Measurements from ENCODE around the gene ST7.

The ST7 gene

GRCh38 chr7:117176206-117176605 lies 222.9 kb downstream of the ST7 start:
- H3K27ac ChIP-seq (ENCODE audit: low read length) = no peak overlapping the region
- peaks cover 4% of the 10 kb centered on the region for H3K4me1 ChIP-seq (ENCODE audit: control insufficient read depth, low read depth, low read length)
- no peak overlapping the region for H3K9ac ChIP-seq (ENCODE audit: low read length)
- no peak overlapping the region for H3K4me3 ChIP-seq (ENCODE audit: low read length)
- H3K36me3 ChIP-seq (ENCODE audit: control insufficient read depth, low read depth, low read length) = no peaks in the 10 kb centered on the region
- H3K27me3 ChIP-seq (ENCODE audit: control insufficient read depth, insufficient read depth, low read length) = no peaks in the 10 kb centered on the region
- no peaks in the 10 kb centered on the region for H3K9me3 ChIP-seq (ENCODE audit: control insufficient read depth, low read depth, low read length)

DNA sequence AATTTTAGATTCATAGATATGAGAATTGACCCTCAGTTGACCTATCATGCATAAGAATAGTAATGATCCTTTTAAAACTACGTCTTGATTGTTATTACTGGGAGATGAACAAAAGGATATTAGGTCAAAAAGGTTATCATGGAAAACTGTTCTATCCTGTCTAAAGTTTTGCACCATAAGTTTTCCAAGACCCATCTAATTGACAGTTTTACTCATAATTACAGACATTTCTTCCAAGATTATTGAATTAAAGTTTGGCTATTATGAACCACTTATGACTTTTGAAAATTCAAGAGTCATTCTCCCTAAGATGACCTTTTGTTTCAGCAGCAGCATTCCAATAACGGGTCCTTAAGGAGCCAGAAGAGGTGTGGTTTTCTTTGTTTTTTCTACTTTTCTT lies 225.3 kb downstream of the ST7 start:
- no peaks in the 10 kb centered on the region for H3K9me3 ChIP-seq (ENCODE audit: control insufficient read depth, low read depth, low read length)
- no peaks in the 10 kb centered on the region for H3K27me3 ChIP-seq (ENCODE audit: control insufficient read depth, insufficient read depth, low read length)
- no peak overlapping the region for H3K27ac ChIP-seq (ENCODE audit: low read length)
- H3K9ac ChIP-seq (ENCODE audit: low read length) = no peak overlapping the region
- H3K4me3 ChIP-seq (ENCODE audit: low read length) = no peak overlapping the region
- H3K36me3 ChIP-seq (ENCODE audit: control insufficient read depth, low read depth, low read length) = no peaks in the 10 kb centered on the region
- H3K4me1 ChIP-seq (ENCODE audit: control insufficient read depth, low read depth, low read length) = peaks cover 4% of the 10 kb centered on the region

GRCh38 chr7:117179701-117180100 lies 226.4 kb downstream of the ST7 start:
- no peaks in the 10 kb centered on the region for H3K27me3 ChIP-seq (ENCODE audit: control insufficient read depth, insufficient read depth, low read length)
- H3K4me1 ChIP-seq (ENCODE audit: control insufficient read depth, low read depth, low read length) = peaks cover 2% of the 10 kb centered on the region
- H3K9me3 ChIP-seq (ENCODE audit: control insufficient read depth, low read depth, low read length) = no peaks in the 10 kb centered on the region
- no peak overlapping the region for H3K9ac ChIP-seq (ENCODE audit: low read length)
- no peak overlapping the region for H3K27ac ChIP-seq (ENCODE audit: low read length)
- no peaks in the 10 kb centered on the region for H3K36me3 ChIP-seq (ENCODE audit: control insufficient read depth, low read depth, low read length)
- no peak overlapping the region for H3K4me3 ChIP-seq (ENCODE audit: low read length)

DNA sequence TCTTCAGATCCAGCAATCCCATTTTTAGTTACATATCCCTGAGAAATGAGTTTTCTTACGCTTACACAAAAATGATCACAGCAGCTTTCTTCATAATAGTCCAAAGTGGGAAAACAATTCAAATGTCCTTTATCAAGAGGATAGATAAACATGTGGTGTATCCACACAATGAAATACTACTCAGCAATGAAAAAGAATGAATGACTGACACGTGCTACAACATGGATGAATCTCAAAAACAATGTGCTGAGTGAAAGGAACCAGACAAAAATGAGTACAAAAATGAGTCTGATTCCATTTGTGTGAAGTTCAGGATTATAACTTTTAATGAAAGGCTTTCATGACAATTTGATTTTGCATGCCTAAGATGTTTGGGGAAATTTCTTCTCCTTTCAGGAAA lies 230.4 kb downstream of the ST7 start:
- Histone ChIP-seq H3K27ac (ENCODE audit: low read length) (no peak overlapping the region), H3K27me3 (ENCODE audit: control insufficient read depth, insufficient read depth, low read length) (no peaks in the 10 kb centered on the region), H3K9ac (ENCODE audit: low read length) (no peak overlapping the region), H3K9me3 (ENCODE audit: control insufficient read depth, low read depth, low read length) (no peaks in the 10 kb centered on the region), H3K36me3 (ENCODE audit: control insufficient read depth, low read depth, low read length) (no peaks in the 10 kb centered on the region), H3K4me1 (ENCODE audit: control insufficient read depth, low read depth, low read length) (no peaks in the 10 kb centered on the region), H3K4me3 (ENCODE audit: low read length) (no peak overlapping the region)

GRCh38 chr7:117184367-117184766 lies 231.1 kb downstream of the ST7 start:
- no peaks in the 10 kb centered on the region for H3K4me1 ChIP-seq (ENCODE audit: control insufficient read depth, low read depth, low read length)
- no peak overlapping the region for H3K27ac ChIP-seq (ENCODE audit: low read length)
- no peaks in the 10 kb centered on the region for H3K36me3 ChIP-seq (ENCODE audit: control insufficient read depth, low read depth, low read length)
- no peaks in the 10 kb centered on the region for H3K27me3 ChIP-seq (ENCODE audit: control insufficient read depth, insufficient read depth, low read length)
- H3K4me3 ChIP-seq (ENCODE audit: low read length) = no peak overlapping the region
- H3K9me3 ChIP-seq (ENCODE audit: control insufficient read depth, low read depth, low read length) = no peaks in the 10 kb centered on the region
- no peak overlapping the region for H3K9ac ChIP-seq (ENCODE audit: low read length)

- Histone ChIP-seq H3K27me3 (ENCODE audit: control insufficient read depth, insufficient read depth, low read length) (no peaks in the 10 kb centered on the region), H3K36me3 (ENCODE audit: control insufficient read depth, low read depth, low read length) (no peaks in the 10 kb centered on the region), H3K9ac (ENCODE audit: low read length) (no peak overlapping the region), H3K9me3 (ENCODE audit: control insufficient read depth, low read depth, low read length) (no peaks in the 10 kb centered on the region), H3K27ac (ENCODE audit: low read length) (no peak overlapping the region), H3K4me3 (ENCODE audit: low read length) (no peak overlapping the region), H3K4me1 (ENCODE audit: control insufficient read depth, low read depth, low read length) (no peaks in the 10 kb centered on the region)
Measured at GRCh38 chr7:117185124-117185523, 231.8 kb downstream of the ST7 start.

- H3K9me3 ChIP-seq (ENCODE audit: control insufficient read depth, low read depth, low read length) = no peaks in the 10 kb centered on the region
- no peak overlapping the region for H3K27ac ChIP-seq (ENCODE audit: low read length)
- peaks cover 3% of the 10 kb centered on the region for H3K36me3 ChIP-seq (ENCODE audit: control insufficient read depth, low read depth, low read length)
- H3K4me3 ChIP-seq (ENCODE audit: low read length) = no peak overlapping the region
- H3K9ac ChIP-seq (ENCODE audit: low read length) = no peak overlapping the region
- H3K27me3 ChIP-seq (ENCODE audit: control insufficient read depth, insufficient read depth, low read length) = no peaks in the 10 kb centered on the region
- no peaks in the 10 kb centered on the region for H3K4me1 ChIP-seq (ENCODE audit: control insufficient read depth, low read depth, low read length)
Measured at GRCh38 chr7:117186218-117187010, 233.1 kb downstream of the ST7 start.

- H3K27ac ChIP-seq (ENCODE audit: low read length) = no peak overlapping the region
- H3K9ac ChIP-seq (ENCODE audit: low read length) = no peak overlapping the region
- no peaks in the 10 kb centered on the region for H3K4me1 ChIP-seq (ENCODE audit: control insufficient read depth, low read depth, low read length)
- no peaks in the 10 kb centered on the region for H3K9me3 ChIP-seq (ENCODE audit: control insufficient read depth, low read depth, low read length)
- peaks cover 3% of the 10 kb centered on the region for H3K36me3 ChIP-seq (ENCODE audit: control insufficient read depth, low read depth, low read length)
- H3K4me3 ChIP-seq (ENCODE audit: low read length) = no peak overlapping the region
- no peaks in the 10 kb centered on the region for H3K27me3 ChIP-seq (ENCODE audit: control insufficient read depth, insufficient read depth, low read length)
Measured at GRCh38 chr7:117188376-117188775, 235.1 kb downstream of the ST7 start.

DNA sequence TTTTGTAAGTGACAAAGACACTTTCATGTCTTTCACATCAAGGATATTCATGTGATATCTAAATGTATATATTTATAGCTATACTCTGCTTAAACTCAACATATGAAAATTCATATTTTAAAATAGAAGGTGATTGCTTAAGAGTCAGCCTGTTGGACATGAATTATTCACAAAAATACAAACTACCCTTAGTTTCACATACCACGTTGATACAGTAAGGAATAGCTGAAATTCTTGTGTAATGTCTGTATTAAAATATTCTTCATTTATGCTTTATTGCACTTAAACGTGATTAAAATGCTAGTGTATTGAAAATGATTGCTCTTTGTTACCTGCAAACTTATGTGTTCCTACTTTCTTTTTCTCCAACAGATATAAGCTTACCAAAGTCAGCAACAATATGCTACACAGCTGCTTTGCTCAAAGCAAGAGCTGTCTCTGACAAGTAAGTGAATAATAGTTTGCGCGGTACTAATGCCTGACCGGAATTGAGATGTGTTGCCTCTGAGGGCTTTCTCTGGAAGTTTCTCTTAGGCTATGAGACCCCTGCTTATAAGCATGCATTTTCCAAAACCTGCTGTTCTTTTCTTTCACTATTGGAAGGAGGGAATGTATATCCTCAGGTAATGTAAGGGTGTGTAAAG lies 235.8 kb downstream of the ST7 start:
- no peaks in the 10 kb centered on the region for H3K9me3 ChIP-seq (ENCODE audit: control insufficient read depth, low read depth, low read length)

DNA sequence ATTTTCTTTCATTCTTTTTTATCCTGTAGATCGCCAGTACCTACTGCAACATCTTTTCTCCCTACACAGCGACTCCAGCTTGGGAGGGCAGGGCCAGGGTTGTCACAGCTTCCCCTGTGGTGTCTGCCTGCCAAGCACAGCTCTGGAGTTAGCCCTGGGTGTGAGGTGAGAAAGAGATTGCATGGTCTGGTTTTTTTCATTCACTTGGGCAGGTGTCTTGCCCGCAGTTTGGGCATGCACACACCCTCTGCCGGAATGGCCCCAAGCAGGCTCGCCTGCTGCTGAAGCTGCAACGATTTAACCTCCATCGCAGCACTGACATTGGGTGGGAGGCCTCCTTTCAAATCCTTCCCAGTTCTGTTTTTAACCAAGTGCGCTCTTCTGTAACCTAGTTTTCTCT lies 236.8 kb downstream of the ST7 start:
- Histone ChIP-seq H3K27ac (ENCODE audit: low read length) (no peak overlapping the region), H3K9me3 (ENCODE audit: control insufficient read depth, low read depth, low read length) (no peaks in the 10 kb centered on the region), H3K4me1 (ENCODE audit: control insufficient read depth, low read depth, low read length) (no peaks in the 10 kb centered on the region), H3K4me3 (ENCODE audit: low read length) (no peak overlapping the region), H3K36me3 (ENCODE audit: control insufficient read depth, low read depth, low read length) (peaks cover 3% of the 10 kb centered on the region), H3K9ac (ENCODE audit: low read length) (no peak overlapping the region), H3K27me3 (ENCODE audit: control insufficient read depth, insufficient read depth, low read length) (no peaks in the 10 kb centered on the region)

More for the DNA sequence above, 235.8 kb downstream of the ST7 start:
- Histone ChIP-seq H3K36me3 (ENCODE audit: control insufficient read depth, low read depth, low read length) (peaks cover 3% of the 10 kb centered on the region), H3K4me1 (ENCODE audit: control insufficient read depth, low read depth, low read length) (no peaks in the 10 kb centered on the region), H3K4me3 (ENCODE audit: low read length) (no peak overlapping the region), H3K27ac (ENCODE audit: low read length) (no peak overlapping the region), H3K27me3 (ENCODE audit: control insufficient read depth, insufficient read depth, low read length) (no peaks in the 10 kb centered on the region), H3K9ac (ENCODE audit: low read length) (no peak overlapping the region)

DNA sequence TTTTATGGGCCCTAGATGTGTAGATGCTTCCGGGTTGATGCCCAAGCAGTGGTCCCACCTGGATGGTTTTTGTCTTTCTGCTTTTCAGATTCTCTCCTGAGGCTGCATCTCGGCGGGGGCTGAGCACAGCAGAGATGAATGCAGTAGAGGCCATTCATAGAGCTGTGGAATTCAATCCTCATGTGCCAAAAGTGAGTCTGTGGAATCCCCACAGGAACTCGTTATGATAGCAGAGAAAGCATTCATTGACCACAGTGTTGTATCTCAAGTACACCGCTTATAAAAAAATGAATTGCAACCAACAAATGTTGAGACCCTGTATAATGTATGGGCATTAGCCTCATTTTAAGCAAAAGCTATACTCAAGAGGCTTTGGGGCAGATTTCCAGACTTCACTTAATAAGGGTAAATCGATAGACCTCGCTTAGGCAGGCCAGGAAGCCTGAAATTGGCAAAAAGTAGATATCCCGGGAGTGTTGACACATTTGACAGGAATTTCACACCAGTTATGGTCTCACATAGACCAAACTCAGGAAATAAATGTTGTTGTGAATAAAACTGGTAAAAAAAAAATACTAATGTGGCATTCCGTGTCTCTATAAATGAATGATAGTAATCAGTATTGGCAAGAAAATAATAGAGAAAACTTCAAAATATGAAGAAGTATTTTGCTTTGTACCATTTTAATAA lies 237.6 kb downstream of the ST7 start:
- H3K4me3 ChIP-seq (ENCODE audit: low read length) = no peak overlapping the region
- peaks cover 3% of the 10 kb centered on the region for H3K36me3 ChIP-seq (ENCODE audit: control insufficient read depth, low read depth, low read length)
- no peaks in the 10 kb centered on the region for H3K9me3 ChIP-seq (ENCODE audit: control insufficient read depth, low read depth, low read length)
- no peak overlapping the region for H3K9ac ChIP-seq (ENCODE audit: low read length)
- no peak overlapping the region for H3K27ac ChIP-seq (ENCODE audit: low read length)
- H3K27me3 ChIP-seq (ENCODE audit: control insufficient read depth, insufficient read depth, low read length) = no peaks in the 10 kb centered on the region
- no peaks in the 10 kb centered on the region for H3K4me1 ChIP-seq (ENCODE audit: control insufficient read depth, low read depth, low read length)

Measured in iPS-18a (cell line).